Activated CD8-positive, alpha-beta T cell treated with anti-CD3 and anti-CD28 coated beads, Interleukin-2, amount 10 ng/mL, durations not matched to agents 7 days and 5 days (primary cell): ENCODE results near the gene KCNAB1. TPM values are rescaled to one million over a fixed set of nuclear protein-coding genes. Genes with fewer than 3 reads are reported as not detected.

Source experiments
- ATAC-seq: fragments of 150-1000 bp; cut with Tn5 transposase; one replicate; pipeline ENCODE4 v1.10.0; 2021; ENCODE audit warnings: moderate library complexity
- CTCF ChIA-PET: fragments of 350-600 bp; sonication (Branson Sonifier 250); formaldehyde crosslinking; loops from one replicate; lab custom pipeline; 2021; ENCODE audit warnings: antibody characterized with exemption; lab: Charles Lee
- POLR2A ChIA-PET: fragments of 350-600 bp; sonication (Branson Sonifier 250); formaldehyde crosslinking; loops from one replicate; lab custom pipeline; 2021; ENCODE audit warnings: antibody characterized with exemption; lab: Charles Lee
- DNase-seq: peaks from one replicate; pipeline ENCODE4 v3.0.0-alpha.2; 2020
- H3K27ac Mint-ChIP-seq: one replicate; pipeline ENCODE4 v1.8.0; 2021; ENCODE audit warnings: mild to moderate bottlenecking, mixed read lengths
- H3K27me3 Mint-ChIP-seq: one replicate; pipeline ENCODE4 v1.8.0; 2021; ENCODE audit warnings: low read depth, mixed read lengths
- H3K36me3 Mint-ChIP-seq: one replicate; pipeline ENCODE4 v1.8.0; 2021; ENCODE audit warnings: low read depth, mixed read lengths
- H3K4me1 Mint-ChIP-seq: one replicate; pipeline ENCODE4 v1.8.0; 2021; ENCODE audit warnings: low read depth, mixed read lengths
- H3K4me3 Mint-ChIP-seq: one replicate; pipeline ENCODE4 v1.8.0; 2021; ENCODE audit warnings: mild to moderate bottlenecking, mixed read lengths
- H3K9me3 Mint-ChIP-seq: one replicate; pipeline ENCODE4 v1.8.0; 2022; ENCODE audit warnings: mixed read lengths; ENCODE audit not compliant: insufficient read depth
- total RNA-seq, 2 experiments: library from RNA; stranded (reverse); gene quantifications; one replicate each; pipeline ENCODE4 v1.2.3, GENCODE V29; 2021

KCNAB1 gene
- total RNA-seq, 2 experiments from 2014 or later, result 0.08 TPM; not detected in 1

GRCh38 chr3:156497326-156497725 is 376.9 kb downstream of the KCNAB1 start:
- Mint-ChIP-seq H3K4me3 (no peak overlapping the region), H3K4me1 (peaks cover 11% of the 10 kb centered on the region), H3K36me3 (peaks cover 2% of the 10 kb centered on the region), H3K9me3 (no peaks in the 10 kb centered on the region), H3K27ac (no peak overlapping the region), H3K27me3 (peaks cover 9% of the 10 kb centered on the region)
- DNase-seq (no peak), ATAC-seq (no peak)
- ChIA-PET POLR2A (no interaction called here), CTCF (no interaction called here)

- no peak overlapping the region for H3K27ac Mint-ChIP-seq
- ATAC-seq (no peak), DNase-seq (no peak)
- CTCF ChIA-PET, result interaction anchor here (1.4 kb wide), 1 partner anchor 10 kb away, joined by 5 read pairs; no protein-coding TSS in a partner anchor
- H3K9me3 Mint-ChIP-seq, result no peaks in the 10 kb centered on the region
- POLR2A ChIA-PET, result no interaction called here
- peaks cover 12% of the 10 kb centered on the region for H3K27me3 Mint-ChIP-seq
- H3K4me1 Mint-ChIP-seq, result peaks cover 14% of the 10 kb centered on the region
- no peak overlapping the region for H3K4me3 Mint-ChIP-seq
- peaks cover 2% of the 10 kb centered on the region for H3K36me3 Mint-ChIP-seq
Observed at GRCh38 chr3:156498307-156498706, 377.9 kb downstream of the KCNAB1 start.

GRCh38 chr3:156507285-156507684 is 386.9 kb downstream of the KCNAB1 start:
- peaks cover 38% of the 10 kb centered on the region for H3K27me3 Mint-ChIP-seq
- ATAC-seq (no peak), DNase-seq (no peak)
- H3K27ac Mint-ChIP-seq, result no peak overlapping the region
- no peaks in the 10 kb centered on the region for H3K36me3 Mint-ChIP-seq
- CTCF ChIA-PET, result interaction anchor here (1.0 to 10.7 kb wide), 9 partner anchors 24 to 356 kb away, joined by 3 to 103 read pairs (median 4); partner anchors contain the start of gene TIPARP
- POLR2A ChIA-PET, result interaction anchor here (1.0 kb wide), 1 partner anchor 653 kb away, joined by 5 read pairs; the partner anchor contains the start of gene CCNL1
- H3K4me1 Mint-ChIP-seq, result peaks cover 10% of the 10 kb centered on the region
- no peak overlapping the region for H3K4me3 Mint-ChIP-seq
- H3K9me3 Mint-ChIP-seq, result no peaks in the 10 kb centered on the region

DNA sequence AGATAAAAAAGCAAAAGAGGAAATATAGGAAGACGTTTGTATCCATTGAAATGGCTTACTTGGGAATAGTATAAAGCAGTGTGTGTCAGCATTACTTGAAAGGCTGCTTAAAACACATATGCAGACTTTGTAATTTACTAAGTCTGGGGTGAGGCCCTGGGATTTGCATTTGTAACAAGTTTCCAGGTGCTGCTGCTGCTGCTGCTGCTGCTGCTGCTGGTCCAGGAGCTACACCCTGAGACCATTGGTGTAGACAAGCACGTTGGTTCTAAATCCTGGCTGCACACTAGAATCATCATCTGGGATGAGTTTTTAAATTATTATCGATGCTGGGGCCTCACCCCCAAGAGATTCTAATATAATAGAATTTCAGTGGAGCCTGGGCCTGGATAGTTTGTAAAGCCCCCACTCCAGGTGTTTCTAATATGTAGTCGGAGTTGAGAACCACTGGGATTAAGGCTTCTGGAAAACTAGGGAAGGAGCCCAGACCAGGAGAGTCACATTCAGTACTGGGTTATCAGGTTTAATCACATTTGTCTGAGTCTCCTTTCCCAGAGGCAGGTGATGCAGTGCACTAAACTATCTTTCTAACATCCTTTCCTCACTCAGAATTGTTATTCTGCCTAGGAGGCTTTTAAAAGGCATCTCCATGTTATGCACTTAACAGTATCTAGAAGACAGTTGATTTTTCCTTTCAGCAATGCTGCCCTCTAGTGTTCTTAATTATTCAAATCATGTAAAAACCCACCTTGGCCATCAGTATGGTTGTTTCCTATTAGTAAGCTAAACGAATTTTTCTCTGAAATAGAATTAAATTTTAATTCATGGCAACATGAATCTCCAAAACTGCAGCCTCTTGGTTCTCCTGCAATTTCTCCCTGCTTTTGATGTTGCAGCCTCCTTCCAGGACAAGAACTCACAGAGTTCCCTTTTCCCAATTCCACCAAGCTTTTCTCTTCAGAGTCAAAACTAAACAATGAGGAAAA is 389.1 kb downstream of the KCNAB1 start:
- DNase-seq, result no peak

DNA sequence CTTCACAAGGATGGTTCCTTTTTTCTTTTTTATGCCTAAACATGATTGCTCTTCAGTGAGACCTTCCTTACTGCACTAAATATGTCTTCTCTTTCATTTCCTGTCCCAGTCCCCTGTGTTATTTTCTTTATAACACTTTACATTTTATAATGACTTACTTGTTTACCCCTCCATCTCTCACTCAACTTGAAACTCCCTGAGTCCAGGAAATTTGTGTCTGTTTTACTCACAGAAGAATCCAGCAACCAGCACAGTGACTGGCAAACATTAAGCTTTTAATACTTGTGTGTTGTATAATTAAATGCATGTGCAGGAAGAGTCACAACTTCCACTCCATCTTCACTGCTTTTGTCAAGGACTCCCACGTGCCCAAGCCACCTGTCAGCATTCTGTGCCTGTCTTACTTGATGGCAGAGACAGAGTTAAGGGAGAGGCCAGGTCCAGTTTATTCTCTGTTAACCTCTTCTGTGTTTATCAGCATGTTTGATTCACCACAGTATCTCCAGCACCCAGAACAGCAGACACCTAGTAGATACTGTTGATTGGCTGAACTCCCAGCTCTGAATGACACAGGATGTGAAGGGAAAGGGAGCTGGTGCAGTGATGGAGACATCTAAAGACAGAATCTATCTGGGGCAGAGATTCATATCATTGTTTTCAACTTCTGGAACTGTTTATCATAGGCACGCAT is 391.8 kb downstream of the KCNAB1 start:
- DNase-seq, result no peak
- CTCF ChIA-PET, result interaction anchor here (0.7 to 10.7 kb wide), 7 partner anchors 11 to 625 kb away, joined by 3 to 103 read pairs (median 5); no protein-coding TSS in a partner anchor
- POLR2A ChIA-PET, result interaction anchor here (0.6 to 0.8 kb wide), 2 partner anchors 13 to 50 kb away, joined by 3 read pairs; no protein-coding TSS in a partner anchor

More for the DNA sequence above, 389.1 kb downstream of the KCNAB1 start:
- no peak overlapping the region for H3K4me3 Mint-ChIP-seq
- ATAC-seq, result peak; percentile 81
- ChIA-PET CTCF (interaction anchor here (0.6 to 10.7 kb wide), 56 partner anchors 9 to 704 kb away, joined by 3 to 103 read pairs (median 4); partner anchors contain the start of genes C3orf33 and SSR3), POLR2A (interaction anchor here (1.2 kb wide), 1 partner anchor 26 kb away, joined by 5 read pairs; no protein-coding TSS in a partner anchor)
- no peaks in the 10 kb centered on the region for H3K36me3 Mint-ChIP-seq
- H3K27ac Mint-ChIP-seq, result no peak overlapping the region
- H3K9me3 Mint-ChIP-seq, result no peaks in the 10 kb centered on the region
- peaks cover 8% of the 10 kb centered on the region for H3K4me1 Mint-ChIP-seq
- H3K27me3 Mint-ChIP-seq, result peaks cover 27% of the 10 kb centered on the region

DNA sequence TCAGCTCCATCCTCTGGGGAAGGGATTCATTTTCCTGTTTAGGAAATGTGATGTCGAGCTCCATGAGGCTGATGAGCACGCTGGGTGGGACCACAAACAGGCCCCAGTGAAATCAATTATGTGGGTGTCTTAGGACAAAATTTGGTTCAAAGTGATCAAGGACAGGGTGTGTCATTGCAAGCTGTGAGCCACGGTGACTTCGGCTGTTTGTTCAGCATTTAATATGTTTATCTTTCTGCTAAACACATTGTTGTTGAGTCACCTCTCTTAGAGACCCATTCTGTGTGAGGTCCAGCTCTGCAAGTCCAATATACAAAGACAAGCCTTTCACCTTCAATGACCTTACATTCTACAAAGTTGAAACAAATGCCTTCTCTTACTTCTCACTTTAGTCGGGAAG is 393.2 kb downstream of the KCNAB1 start:
- CTCF ChIA-PET, result interaction anchor here (0.6 to 10.7 kb wide), 4 partner anchors 31 to 363 kb away, joined by 3 to 103 read pairs (median 52); no protein-coding TSS in a partner anchor
- no peak for ATAC-seq
- Mint-ChIP-seq H3K4me3 (no peak overlapping the region), H3K27ac (no peak overlapping the region), H3K36me3 (no peaks in the 10 kb centered on the region), H3K4me1 (peaks cover 8% of the 10 kb centered on the region), H3K27me3 (peaks cover 25% of the 10 kb centered on the region), H3K9me3 (no peaks in the 10 kb centered on the region)
- no peak for DNase-seq
- POLR2A ChIA-PET, result no interaction called here

More for the DNA sequence above, 391.8 kb downstream of the KCNAB1 start:
- Mint-ChIP-seq H3K27me3 (peaks cover 18% of the 10 kb centered on the region), H3K4me1 (peaks cover 8% of the 10 kb centered on the region), H3K27ac (no peak overlapping the region), H3K36me3 (no peaks in the 10 kb centered on the region), H3K9me3 (no peaks in the 10 kb centered on the region), H3K4me3 (no peak overlapping the region)
- peak; percentile 49 for ATAC-seq

DNA sequence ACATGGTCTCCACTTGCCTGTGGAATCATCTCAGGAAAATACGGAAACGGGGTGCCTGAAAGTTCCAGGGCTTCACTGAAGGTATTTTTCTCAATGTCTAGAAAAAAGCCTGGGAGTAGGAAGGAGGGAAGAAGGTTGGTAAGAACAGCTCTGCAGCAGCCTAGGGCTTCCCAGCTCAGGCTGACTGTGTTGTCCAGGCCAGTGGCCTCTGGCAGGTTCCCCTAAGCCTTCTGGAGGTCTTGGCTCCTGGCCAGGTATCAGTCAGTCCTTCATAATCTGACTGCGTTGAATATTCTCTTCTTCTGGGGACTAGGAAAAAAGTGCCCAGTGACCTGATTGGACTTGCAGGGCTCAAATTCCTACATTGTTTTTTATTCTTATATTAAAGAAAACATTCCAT is 395.9 kb downstream of the KCNAB1 start:
- H3K9me3 Mint-ChIP-seq, result no peaks in the 10 kb centered on the region
- ATAC-seq (no peak), DNase-seq (no peak)
- ChIA-PET POLR2A (interaction anchor here (0.8 kb wide), 1 partner anchor 12 kb away, joined by 3 read pairs; no protein-coding TSS in a partner anchor), CTCF (interaction anchor here (0.8 to 1.3 kb wide), 2 partner anchors 12 to 71 kb away, joined by 3 read pairs; no protein-coding TSS in a partner anchor)
- H3K4me3 Mint-ChIP-seq, result no peak overlapping the region
- no peak overlapping the region for H3K27ac Mint-ChIP-seq
- H3K27me3 Mint-ChIP-seq, result peaks cover 35% of the 10 kb centered on the region
- peaks cover 8% of the 10 kb centered on the region for H3K4me1 Mint-ChIP-seq
- H3K36me3 Mint-ChIP-seq, result no peaks in the 10 kb centered on the region

- peaks cover 5% of the 10 kb centered on the region for H3K4me1 Mint-ChIP-seq
- peaks cover 30% of the 10 kb centered on the region for H3K27me3 Mint-ChIP-seq
- H3K27ac Mint-ChIP-seq, result no peak overlapping the region
- ATAC-seq, result no peak
- no peak overlapping the region for H3K4me3 Mint-ChIP-seq
- no peaks in the 10 kb centered on the region for H3K36me3 Mint-ChIP-seq
- DNase-seq, result no peak
- no peaks in the 10 kb centered on the region for H3K9me3 Mint-ChIP-seq
- ChIA-PET POLR2A (interaction anchor here (1.1 kb wide), 1 partner anchor 658 kb away, joined by 4 read pairs; no protein-coding TSS in a partner anchor), CTCF (interaction anchor here (1.2 to 2.0 kb wide), 3 partner anchors 24 to 620 kb away, joined by 3 to 7 read pairs (median 4); no protein-coding TSS in a partner anchor)
Observed at GRCh38 chr3:156516961-156517360, 396.6 kb downstream of the KCNAB1 start.

DNA sequence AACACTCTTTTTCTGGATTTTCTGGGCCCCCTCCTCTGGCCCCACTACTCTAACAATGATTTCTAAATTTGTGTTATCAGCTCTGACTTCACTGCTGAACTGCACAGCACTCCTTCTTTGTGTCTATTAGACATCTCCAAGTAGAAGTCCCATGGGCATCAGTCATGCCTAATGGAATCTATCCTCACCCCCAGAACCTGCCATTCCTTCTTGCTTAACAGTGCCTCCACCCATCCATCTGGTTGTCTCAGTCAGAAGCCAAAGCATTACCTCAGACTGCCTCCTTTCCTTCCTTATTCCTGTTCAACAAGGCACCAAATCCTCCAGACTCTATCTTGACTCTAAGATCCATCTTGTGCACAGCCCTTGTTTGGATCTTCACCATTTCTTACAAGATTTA is 398.3 kb downstream of the KCNAB1 start:
- CTCF ChIA-PET, result interaction anchor here (1.1 to 2.9 kb wide), 3 partner anchors 9 to 619 kb away, joined by 5 to 19 read pairs (median 7); no protein-coding TSS in a partner anchor
- H3K4me1 Mint-ChIP-seq, result peaks cover 6% of the 10 kb centered on the region
- ATAC-seq (no peak), DNase-seq (no peak)
- H3K36me3 Mint-ChIP-seq, result peaks cover 6% of the 10 kb centered on the region
- H3K9me3 Mint-ChIP-seq, result peaks cover 6% of the 10 kb centered on the region
- H3K4me3 Mint-ChIP-seq, result no peak overlapping the region
- H3K27ac Mint-ChIP-seq, result no peak overlapping the region
- H3K27me3 Mint-ChIP-seq, result peaks cover 35% of the 10 kb centered on the region
- POLR2A ChIA-PET, result no interaction called here

- CTCF ChIA-PET, result interaction anchor here (1.2 to 2.9 kb wide), 2 partner anchors 10 to 25 kb away, joined by 3 to 19 read pairs; no protein-coding TSS in a partner anchor
- POLR2A ChIA-PET, result interaction anchor here (0.7 kb wide), 1 partner anchor 640 kb away, joined by 3 read pairs; the partner anchor contains the start of gene CCNL1
- ATAC-seq (peak; percentile 42), DNase-seq (no peak)
- H3K27ac Mint-ChIP-seq, result no peak overlapping the region
- H3K4me1 Mint-ChIP-seq, result peaks cover 16% of the 10 kb centered on the region
- H3K36me3 Mint-ChIP-seq, result peaks cover 16% of the 10 kb centered on the region
- no peak overlapping the region for H3K4me3 Mint-ChIP-seq
- peaks cover 13% of the 10 kb centered on the region for H3K9me3 Mint-ChIP-seq
- H3K27me3 Mint-ChIP-seq, result peaks cover 35% of the 10 kb centered on the region
Observed at GRCh38 chr3:156519758-156520162, 399.4 kb downstream of the KCNAB1 start.

DNA sequence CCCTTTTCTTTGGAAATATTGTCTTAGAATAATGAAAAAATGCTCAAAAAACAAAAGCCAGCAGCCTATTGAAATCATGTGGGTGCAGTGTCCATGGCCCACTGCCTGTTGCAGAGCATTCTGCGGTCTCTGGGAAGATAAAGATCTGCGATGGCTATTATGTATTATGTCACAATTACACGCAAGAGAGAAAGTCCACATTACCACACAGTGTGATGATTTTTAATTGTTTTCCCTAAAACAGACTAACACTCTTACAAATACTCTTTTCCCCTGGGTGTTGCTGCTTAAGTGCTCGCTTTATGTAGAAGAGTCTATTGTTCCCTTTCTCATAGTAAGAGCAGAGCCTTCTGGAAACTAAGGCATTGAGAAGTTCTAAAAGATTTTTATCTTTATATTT is 402.3 kb downstream of the KCNAB1 start:
- POLR2A ChIA-PET, result no interaction called here
- Mint-ChIP-seq H3K9me3 (peaks cover 13% of the 10 kb centered on the region), H3K27me3 (peaks cover 26% of the 10 kb centered on the region), H3K27ac (no peak overlapping the region), H3K4me3 (no peak overlapping the region), H3K4me1 (peaks cover 19% of the 10 kb centered on the region), H3K36me3 (peaks cover 16% of the 10 kb centered on the region)
- no peak for DNase-seq
- CTCF ChIA-PET, result interaction anchor here (0.7 to 2.1 kb wide), 7 partner anchors 11 to 1050 kb away, joined by 3 to 6 read pairs (median 3); no protein-coding TSS in a partner anchor
- no peak for ATAC-seq
